Tibial nerve (tissue), 3 donors: ENCODE results near the gene HS6ST3.

Experiments used
- CTCF ChIP-seq, 5 experiments: fragments of 200-600 bp in 3 of 5; fragments of 450-650 bp in 2 of 5; sonication (generic) in 3 of 5; IDR thresholded peaks; one replicate each; pipeline ENCODE4 v1.5.1; 2016 to 2019; ENCODE audit warnings: antibody characterized with exemption in 5 of 5, mild to moderate bottlenecking in 3 of 5, moderate library complexity in 2 of 5
- POLR2A ChIP-seq, 2 donors: fragments of 450-650 bp; IDR thresholded peaks; one replicate each; pipeline ENCODE4 v1.6.1; 2017; ENCODE audit warnings: antibody characterized with exemption in 2 of 2, mild to moderate bottlenecking in 2 of 2, moderate library complexity in 2 of 2

DNA sequence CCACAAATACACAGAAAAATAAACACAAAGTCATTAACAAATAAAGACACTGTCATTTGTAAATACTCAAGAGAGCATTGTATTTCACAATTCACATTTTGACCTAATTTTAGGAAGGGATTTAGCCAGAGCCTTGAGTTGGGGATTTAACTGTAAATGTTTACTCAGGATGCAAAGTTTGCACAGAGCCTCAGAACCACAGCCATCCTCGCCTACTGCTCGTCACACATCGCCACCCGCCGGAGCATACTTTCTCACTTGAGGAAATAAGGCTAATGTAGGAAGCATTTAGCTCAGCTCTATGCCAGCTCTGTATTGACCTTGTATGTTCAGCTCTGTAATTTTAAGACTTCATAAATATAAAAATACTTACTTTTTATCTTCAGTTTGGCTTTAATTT, 461.6 kb downstream of the HS6ST3 start:
- TF ChIP-seq CTCF (IDR thresholded peaks at IDR 0.05) (no peak), POLR2A (IDR thresholded peaks at IDR 0.05) (no peak)
